Large intestine (tissue), 3 donors: ENCODE results near the gene ARHGEF39. TPM values are rescaled to one million over a fixed set of nuclear protein-coding genes. Genes with fewer than 3 reads are reported as not detected.

Source experiments
- DNase-seq, 2 donors: peaks; one replicate each; pipeline versions ENCODE4 v3.0.0 to v3.0.0-alpha.2; 2013
- H3K27ac ChIP-seq: one replicate; pipeline ENCODE4 v1.5.1; 2013; ENCODE audit warnings: low read length
- H3K27me3 ChIP-seq: 2 replicates; pipeline ENCODE4 v1.6.1; 2013; ENCODE audit warnings: low read length; ENCODE audit not compliant: control insufficient read depth, insufficient read depth
- H3K36me3 ChIP-seq: 2 replicates; pipeline ENCODE4 v1.6.1; 2013; ENCODE audit warnings: low read length; ENCODE audit not compliant: control insufficient read depth, insufficient read depth
- H3K4me1 ChIP-seq: one replicate; pipeline ENCODE4 v1.6.1; 2013; ENCODE audit warnings: low read length; ENCODE audit not compliant: control insufficient read depth, insufficient read depth
- H3K4me3 ChIP-seq: one replicate; pipeline ENCODE4 v1.5.1; 2013; ENCODE audit warnings: low read length
- H3K9me3 ChIP-seq: one replicate; pipeline ENCODE4 v1.6.1; 2013; ENCODE audit warnings: mild to moderate bottlenecking, low read depth, low read length, moderate library complexity; ENCODE audit not compliant: control insufficient read depth
- WGBS: methylation state at CpG from one replicate; pipeline ENCODE4 v1.1.5; 2013; ENCODE audit warnings: low lambda C conversion rate; ENCODE audit not compliant: insufficient coverage; 5-methylcytosine and 5-hydroxymethylcytosine counted together
- polyA plus RNA-seq: library from polyadenylated mRNA; unstranded; fragments of 120-200 nt; gene quantifications from one replicate; pipeline ENCODE4 v1.2.1, GENCODE V29; 2013

The ARHGEF39 gene
- polyA plus RNA-seq, 1 donor, result 5.2 TPM

DNA sequence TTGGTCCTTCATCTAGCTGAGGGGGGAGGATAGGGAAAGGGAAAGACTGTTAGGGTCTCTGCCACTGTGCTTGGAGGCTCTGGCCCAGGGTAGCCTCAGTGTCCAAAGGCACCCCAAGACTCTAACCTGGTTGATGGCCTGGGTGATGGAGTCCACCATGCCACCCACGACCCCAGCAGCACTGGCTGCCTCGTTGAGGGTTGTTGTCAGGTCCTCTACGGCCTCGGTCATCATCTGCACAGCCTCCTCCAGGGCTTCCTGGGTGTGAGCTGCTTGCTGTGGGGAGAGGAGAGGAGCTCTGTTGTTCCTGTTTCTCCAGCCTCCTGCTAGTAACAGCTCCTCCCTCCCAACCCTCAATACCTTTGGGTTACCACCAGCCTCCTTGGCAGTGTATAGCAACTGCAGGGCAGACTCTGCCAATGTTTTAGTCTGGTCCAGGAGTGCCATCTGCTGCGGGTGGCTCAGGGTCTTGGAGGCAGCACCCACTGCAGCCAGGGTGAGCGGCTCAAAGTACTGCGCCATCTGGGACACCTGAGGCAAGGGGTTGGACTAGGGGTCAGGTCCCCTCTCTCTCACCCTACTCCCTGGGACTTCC is 40.9 kb upstream of the ARHGEF39 start:
- no peak overlapping the region for H3K4me3 ChIP-seq
- DNase-seq, result no peak
- H3K27ac ChIP-seq, result no peak overlapping the region
- WGBS, result no CpG with 5 or more reads among the region's 7 CpGs
- no peaks in the 10 kb centered on the region for H3K4me1 ChIP-seq
- H3K27me3 ChIP-seq, result no peaks in the 10 kb centered on the region
- H3K36me3 ChIP-seq, result peaks cover 92% of the 10 kb centered on the region
- no peaks in the 10 kb centered on the region for H3K9me3 ChIP-seq

DNA sequence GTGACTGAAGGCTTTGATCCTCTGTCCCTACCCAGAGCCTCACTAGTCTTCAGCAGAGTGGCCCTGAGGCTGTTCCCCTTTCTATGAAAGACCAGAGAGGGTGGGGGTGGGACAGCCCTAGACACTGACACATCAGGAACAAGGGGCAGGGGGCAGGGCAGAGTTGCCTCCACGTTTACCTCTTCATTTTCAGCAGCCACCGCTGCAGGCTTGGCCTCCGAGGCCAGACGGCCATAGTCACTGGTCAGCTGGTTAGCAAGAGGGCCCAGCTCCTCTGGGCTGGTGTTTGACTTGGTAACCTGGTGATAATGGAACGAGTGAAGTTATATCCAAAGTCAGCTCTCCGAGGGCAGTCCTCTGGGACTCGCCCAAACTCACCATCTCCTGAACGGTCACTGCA is 40.4 kb upstream of the ARHGEF39 start:
- no peak overlapping the region for H3K4me3 ChIP-seq
- no peak overlapping the region for H3K27ac ChIP-seq
- no peaks in the 10 kb centered on the region for H3K27me3 ChIP-seq
- no peaks in the 10 kb centered on the region for H3K4me1 ChIP-seq
- no CpG with 5 or more reads among the region's 8 CpGs for WGBS
- DNase-seq, result no peak
- H3K9me3 ChIP-seq, result no peaks in the 10 kb centered on the region
- peaks cover 91% of the 10 kb centered on the region for H3K36me3 ChIP-seq

DNA sequence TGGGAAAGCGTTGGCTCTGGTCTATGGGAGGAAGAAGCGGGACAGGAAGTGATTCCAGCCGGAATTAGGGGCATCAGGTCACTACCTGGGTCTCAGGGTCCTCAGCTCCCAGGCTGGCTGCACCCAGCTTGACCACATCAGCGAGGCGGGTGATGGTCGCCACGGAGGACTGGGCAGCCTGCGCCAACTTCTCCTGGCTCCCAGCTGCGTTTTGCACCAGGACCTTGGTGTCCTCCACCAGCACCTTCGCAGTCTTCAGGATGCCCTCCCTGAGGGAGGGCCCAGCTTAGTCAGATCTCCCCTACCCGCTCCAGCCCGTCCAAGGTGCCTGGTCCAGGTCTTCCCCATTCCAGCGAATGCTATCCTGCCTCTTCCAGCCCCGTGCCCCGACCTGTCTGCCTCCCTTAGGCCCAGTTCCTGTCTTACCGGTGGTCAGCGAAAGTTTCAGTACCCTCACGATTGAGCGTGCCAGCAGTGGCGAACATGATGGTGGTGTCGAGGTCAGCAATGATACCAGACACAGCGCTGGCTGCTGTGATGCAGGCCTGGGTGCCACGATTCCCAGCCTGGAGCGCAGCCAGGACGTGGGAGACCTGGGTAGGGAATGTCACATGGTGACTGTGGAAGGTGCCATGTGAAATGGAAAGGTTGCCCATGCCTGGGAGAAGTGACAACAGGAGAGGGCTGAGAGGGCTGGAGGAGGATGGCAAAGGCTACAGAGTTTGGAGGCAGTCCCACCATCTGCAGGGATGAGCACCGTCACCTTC is 39.1 kb upstream of the ARHGEF39 start:
- H3K27me3 ChIP-seq, result no peaks in the 10 kb centered on the region
- WGBS, result no CpG with 5 or more reads among the region's 26 CpGs
- no peaks in the 10 kb centered on the region for H3K9me3 ChIP-seq
- DNase-seq, result no peak
- peaks cover 97% of the 10 kb centered on the region for H3K36me3 ChIP-seq
- H3K4me1 ChIP-seq, result no peaks in the 10 kb centered on the region
- H3K27ac ChIP-seq, result no peak overlapping the region
- no peak overlapping the region for H3K4me3 ChIP-seq

DNA sequence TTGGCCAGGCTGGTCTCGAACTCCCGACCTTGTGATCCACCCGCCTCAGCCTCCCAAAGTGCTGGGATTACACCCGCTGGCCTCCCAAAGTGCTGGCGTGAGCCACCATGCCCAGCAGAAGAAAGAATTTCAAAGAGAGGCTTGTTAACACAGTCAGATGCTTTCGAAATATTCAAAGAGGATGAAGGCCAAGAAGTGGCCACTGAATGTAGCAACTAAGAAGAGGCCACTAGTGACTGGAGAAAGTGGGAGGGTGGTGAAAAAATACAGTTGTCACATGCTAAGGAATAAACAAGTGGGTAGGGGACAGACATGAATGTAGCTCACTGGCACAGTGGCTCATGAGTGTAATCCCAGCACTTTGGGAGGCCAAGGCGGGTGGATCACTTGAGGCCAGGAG is 37.7 kb upstream of the ARHGEF39 start:
- no peak for DNase-seq
- WGBS, result 100% methylated on average over 2 of the region's 7 CpGs
- H3K27me3 ChIP-seq, result no peaks in the 10 kb centered on the region
- H3K4me1 ChIP-seq, result no peaks in the 10 kb centered on the region
- H3K27ac ChIP-seq, result no peak overlapping the region
- H3K36me3 ChIP-seq, result peaks cover 99% of the 10 kb centered on the region
- no peaks in the 10 kb centered on the region for H3K9me3 ChIP-seq
- H3K4me3 ChIP-seq, result no peak overlapping the region

DNA sequence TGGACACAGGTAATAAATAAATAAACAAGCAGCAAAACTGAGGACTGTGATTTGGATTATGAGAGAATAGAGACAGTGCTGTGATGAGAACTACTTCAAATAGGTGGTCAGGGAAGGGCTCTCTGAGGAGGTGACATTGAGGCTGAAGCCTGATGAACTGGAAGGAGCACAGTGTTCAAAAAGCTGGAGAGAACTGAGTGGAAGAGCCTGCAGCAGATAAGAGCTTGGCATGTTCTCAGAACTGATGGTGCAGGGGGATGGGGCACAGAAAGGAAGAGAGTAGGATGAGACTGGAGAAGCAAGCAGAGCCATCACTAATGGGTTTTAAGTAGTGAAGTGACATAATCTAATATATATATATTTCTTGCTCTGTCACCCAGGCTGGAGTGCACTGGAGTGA is 35.9 kb upstream of the ARHGEF39 start:
- Histone ChIP-seq H3K27me3 (no peaks in the 10 kb centered on the region), H3K36me3 (peaks cover 92% of the 10 kb centered on the region), H3K27ac (no peak overlapping the region), H3K4me1 (no peaks in the 10 kb centered on the region), H3K9me3 (no peaks in the 10 kb centered on the region), H3K4me3 (no peak overlapping the region)
- DNase-seq, result no peak

DNA sequence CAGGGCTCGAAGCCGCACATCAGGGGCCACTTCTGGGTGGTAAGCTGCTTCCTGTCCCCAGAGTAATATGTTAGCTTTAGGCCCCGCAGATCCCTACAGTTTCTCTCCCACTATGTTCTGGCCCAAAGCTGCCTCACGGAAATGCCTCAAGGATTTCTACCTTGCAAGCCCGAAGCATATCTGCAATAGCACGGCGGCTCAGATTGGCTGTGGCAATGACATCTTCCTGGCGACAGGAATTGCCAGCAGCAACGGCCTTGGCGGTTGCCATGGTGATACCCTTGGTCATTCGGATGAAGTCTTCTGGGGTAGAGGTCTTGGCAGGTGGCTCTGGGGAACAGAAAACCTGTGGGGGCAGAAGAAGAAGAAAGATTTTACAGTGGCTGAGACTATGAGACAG is 35.0 kb upstream of the ARHGEF39 start:
- Histone ChIP-seq H3K4me1 (no peaks in the 10 kb centered on the region), H3K4me3 (no peak overlapping the region), H3K27ac (no peak overlapping the region), H3K36me3 (peaks cover 83% of the 10 kb centered on the region), H3K9me3 (no peaks in the 10 kb centered on the region), H3K27me3 (no peaks in the 10 kb centered on the region)
- no CpG with 5 or more reads among the region's 11 CpGs for WGBS
- DNase-seq, result no peak

DNA sequence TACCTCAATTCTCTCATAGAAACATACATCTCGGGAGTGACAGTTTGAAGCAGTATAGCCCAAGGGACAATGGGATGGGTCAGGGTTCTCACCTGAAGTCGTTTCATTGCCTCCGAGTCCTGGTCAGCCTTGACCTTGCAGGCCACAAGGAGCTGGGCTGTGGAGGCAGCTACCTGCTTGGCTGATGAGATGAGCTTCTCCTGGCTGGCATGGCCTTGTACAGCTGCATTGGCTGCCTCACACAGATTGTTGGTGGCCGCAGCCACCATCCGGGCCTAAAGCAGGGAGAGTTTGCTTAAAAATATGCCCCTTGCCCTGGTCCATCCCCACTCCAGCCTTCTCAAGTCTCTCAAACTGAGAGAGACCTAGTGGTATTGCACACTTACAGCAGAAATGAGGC is 33.2 kb upstream of the ARHGEF39 start:
- no peak for DNase-seq
- Histone ChIP-seq H3K36me3 (peaks cover 65% of the 10 kb centered on the region), H3K27ac (no peak overlapping the region), H3K4me1 (no peaks in the 10 kb centered on the region), H3K27me3 (no peaks in the 10 kb centered on the region), H3K9me3 (no peaks in the 10 kb centered on the region), H3K4me3 (no peak overlapping the region)
- no CpG with 5 or more reads among the region's 5 CpGs for WGBS

DNA sequence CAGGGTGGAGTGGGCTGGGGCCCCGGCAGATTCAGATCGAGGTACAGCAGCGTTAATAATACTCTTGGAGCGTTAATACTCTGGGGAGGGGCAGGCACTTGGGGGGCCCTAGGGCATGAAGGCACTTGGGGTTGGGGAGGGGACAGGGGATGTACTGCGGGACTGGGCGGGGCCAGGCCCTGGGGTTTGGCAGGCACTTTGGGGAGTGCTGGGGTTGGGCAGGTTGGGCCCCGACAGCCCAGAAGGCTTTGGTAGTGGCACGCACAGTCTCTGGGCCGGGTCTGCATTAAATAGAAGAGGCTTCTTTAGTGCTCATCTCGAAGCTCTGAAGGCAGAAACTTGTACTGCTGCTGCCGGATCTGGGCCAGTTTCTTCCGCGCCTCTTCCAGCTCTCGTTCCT is 32.5 kb upstream of the ARHGEF39 start:
- no peak overlapping the region for H3K27ac ChIP-seq
- H3K27me3 ChIP-seq, result no peaks in the 10 kb centered on the region
- no peak for DNase-seq
- no peaks in the 10 kb centered on the region for H3K4me1 ChIP-seq
- no peak overlapping the region for H3K4me3 ChIP-seq
- WGBS, result 93% methylated on average over 3 of the region's 14 CpGs
- H3K36me3 ChIP-seq, result peaks cover 58% of the 10 kb centered on the region
- no peaks in the 10 kb centered on the region for H3K9me3 ChIP-seq

DNA sequence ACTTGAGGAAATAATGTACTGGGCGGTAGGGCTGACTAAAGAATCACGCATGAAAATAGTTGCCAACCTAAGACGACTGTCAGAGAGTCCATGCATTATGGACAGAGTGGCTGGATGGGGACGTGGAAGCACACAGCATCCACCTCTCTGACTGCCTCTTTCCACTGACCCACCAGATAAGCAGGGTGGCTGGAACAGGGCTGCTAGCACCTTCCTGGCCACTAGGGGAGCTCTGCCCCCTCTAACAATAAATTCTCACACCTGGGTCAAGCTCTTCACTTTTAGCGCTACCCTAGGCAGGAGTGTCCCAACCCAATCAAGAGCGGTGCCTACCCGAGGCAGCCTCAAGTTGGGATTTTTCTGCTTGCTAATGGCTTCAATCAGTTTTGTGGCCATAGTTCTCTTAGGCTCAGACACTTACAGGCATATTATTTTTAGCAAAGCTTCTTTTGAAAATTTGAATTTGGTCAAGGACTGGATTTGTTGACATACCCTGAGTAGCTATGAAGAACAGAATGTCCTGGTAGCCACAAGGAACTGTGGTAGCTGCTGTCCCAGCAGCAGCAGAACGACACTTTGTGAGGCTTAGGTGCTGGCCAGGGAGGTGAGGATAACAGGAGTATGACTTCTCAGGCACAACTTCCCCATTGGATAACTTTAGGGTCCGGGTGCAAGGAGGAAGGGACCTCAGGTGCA is 31.7 kb upstream of the ARHGEF39 start:
- peak; percentile 34 to 49 for DNase-seq
- Histone ChIP-seq H3K27ac (no peak overlapping the region), H3K9me3 (no peaks in the 10 kb centered on the region), H3K4me3 (no peak overlapping the region), H3K27me3 (no peaks in the 10 kb centered on the region), H3K36me3 (peaks cover 50% of the 10 kb centered on the region), H3K4me1 (no peaks in the 10 kb centered on the region)
- WGBS, result 100% methylated on average over 1 of the region's 9 CpGs

DNA sequence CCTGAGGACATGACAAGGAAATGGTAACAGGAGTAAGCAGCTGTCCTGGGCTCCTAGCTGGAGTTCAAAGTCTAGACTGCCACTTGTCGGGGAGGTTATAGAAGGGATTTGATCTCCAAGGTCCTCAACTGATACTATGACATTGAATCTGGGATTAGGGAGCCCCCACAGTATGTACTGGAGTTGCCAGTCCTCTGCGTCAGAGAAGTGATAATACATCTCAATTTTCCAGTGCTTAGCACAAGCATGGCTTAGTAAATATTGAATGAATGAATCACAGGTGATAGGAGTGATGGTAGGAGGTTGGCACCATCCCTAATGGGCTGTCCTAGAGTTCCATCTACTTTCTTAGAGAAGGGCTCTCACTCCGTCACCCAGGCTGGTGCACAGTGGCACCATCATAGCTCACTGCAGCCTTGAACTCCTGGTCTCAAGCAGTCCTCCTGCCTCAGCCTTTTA is 31.0 kb upstream of the ARHGEF39 start:
- H3K27me3 ChIP-seq, result no peaks in the 10 kb centered on the region
- peak in 1 of 2 donors; percentile 57 for DNase-seq
- H3K4me3 ChIP-seq, result no peak overlapping the region
- H3K9me3 ChIP-seq, result no peaks in the 10 kb centered on the region
- no CpG with 5 or more reads among the region's 3 CpGs for WGBS
- peaks cover 3% of the 10 kb centered on the region for H3K4me1 ChIP-seq
- H3K36me3 ChIP-seq, result peaks cover 43% of the 10 kb centered on the region
- no peak overlapping the region for H3K27ac ChIP-seq
